GM10248 (cell line): Measurements from ENCODE around the gene RAMP3.

ENCODE experiments used
- CTCF ChIA-PET: fragments of 300-600 bp; sonication (Branson Sonifier 250); formaldehyde crosslinking; extraction: SDS; loops from one replicate; lab custom pipeline; 2021; ENCODE audit warnings: antibody characterized with exemption; lab: Yijun Ruan, JAX
- POLR2A ChIA-PET: fragments of 350-650 bp; sonication (Branson Sonifier 250); formaldehyde crosslinking; extraction: SDS; loops from one replicate; lab custom pipeline; 2020; ENCODE audit warnings: antibody characterized with exemption; lab: Yijun Ruan, JAX
- DNase-seq: peaks from one replicate; pipeline ENCODE4 v3.0.0; 2012; ENCODE audit errors: extremely low spot score
- TF ChIP-seq, protein P1 (sequence below): IDR thresholded peaks from 2 replicates; pipeline ENCODE4 v1.5.1; 2012; ENCODE audit warnings: mild to moderate bottlenecking, low read depth; ENCODE audit errors: extremely low read depth, missing control alignments, control extremely low read depth

Gene RAMP3

DNA sequence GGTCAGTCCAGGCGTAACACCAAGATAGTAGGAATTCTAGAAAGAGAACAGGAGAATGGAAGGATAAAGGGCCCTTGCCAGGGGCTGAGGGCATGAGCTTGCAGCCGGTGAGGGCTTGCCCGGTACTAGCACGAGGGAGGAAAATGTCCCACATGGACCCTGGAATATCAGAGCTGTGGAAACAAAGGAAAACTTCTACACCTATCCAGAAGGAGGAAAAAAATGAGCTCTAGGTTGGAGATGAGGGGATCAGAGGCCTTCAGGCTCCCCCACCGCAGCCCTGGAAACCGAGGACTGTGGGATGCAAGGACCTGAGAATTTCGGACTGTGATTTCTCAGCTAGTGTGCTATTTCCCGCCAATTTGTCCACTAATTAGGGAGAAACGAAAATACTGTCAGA, 22.1 kb downstream of the RAMP3 start:
- CTCF ChIA-PET: interaction anchor here (0.7 to 1.2 kb wide), 3 partner anchors 14 to 79 kb away, joined by 3 to 4 read pairs (median 3); no protein-coding TSS in a partner anchor
- no peak for DNase-seq
- POLR2A ChIA-PET: no interaction called here
- TF ChIP-seq, protein P1, sequence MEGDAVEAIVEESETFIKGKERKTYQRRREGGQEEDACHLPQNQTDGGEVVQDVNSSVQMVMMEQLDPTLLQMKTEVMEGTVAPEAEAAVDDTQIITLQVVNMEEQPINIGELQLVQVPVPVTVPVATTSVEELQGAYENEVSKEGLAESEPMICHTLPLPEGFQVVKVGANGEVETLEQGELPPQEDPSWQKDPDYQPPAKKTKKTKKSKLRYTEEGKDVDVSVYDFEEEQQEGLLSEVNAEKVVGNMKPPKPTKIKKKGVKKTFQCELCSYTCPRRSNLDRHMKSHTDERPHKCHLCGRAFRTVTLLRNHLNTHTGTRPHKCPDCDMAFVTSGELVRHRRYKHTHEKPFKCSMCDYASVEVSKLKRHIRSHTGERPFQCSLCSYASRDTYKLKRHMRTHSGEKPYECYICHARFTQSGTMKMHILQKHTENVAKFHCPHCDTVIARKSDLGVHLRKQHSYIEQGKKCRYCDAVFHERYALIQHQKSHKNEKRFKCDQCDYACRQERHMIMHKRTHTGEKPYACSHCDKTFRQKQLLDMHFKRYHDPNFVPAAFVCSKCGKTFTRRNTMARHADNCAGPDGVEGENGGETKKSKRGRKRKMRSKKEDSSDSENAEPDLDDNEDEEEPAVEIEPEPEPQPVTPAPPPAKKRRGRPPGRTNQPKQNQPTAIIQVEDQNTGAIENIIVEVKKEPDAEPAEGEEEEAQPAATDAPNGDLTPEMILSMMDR: no peak

DNA sequence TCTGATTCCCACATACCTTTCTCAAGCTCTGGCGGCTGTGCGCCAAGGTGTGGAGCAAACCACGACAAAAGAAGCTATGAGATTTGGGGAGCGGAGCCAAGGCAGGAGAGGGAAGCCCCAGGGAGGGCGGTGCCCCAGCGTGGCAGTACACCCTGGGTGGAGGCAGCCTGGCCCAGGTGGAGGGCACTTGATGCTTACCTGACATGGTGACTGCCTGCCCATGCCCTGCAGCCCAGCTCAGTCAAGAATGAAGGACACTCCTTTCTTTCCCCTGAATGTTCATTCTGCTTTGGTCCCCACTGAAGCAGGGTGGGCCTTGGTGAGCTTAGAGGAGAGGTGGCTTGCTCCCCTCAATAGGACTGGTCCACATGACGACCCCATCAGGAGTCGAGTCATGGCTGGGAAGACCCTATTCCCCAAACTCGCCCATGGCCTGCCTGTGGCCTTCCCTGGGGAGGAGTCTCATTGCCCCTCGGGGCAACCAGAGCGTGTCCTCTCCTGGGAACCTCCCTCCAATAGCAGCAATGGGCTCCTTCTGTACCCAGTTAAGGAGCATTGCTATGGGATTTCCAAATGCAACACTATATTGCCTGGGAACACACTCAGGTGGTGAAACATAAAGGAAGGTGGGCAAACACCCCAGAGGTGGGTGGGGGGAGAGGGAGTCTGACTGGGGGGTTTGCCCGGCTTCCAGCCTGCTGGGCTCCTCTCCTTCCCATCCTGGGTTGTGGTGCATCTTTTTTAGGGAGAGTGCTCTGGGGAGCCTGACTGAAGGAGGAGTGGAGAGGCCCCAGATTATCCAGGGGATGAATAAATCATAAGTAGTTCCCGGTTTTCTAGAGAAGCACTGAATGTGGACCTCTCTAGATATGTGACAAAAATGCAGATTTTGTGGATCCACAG, 22.7 kb downstream of the RAMP3 start:
- TF ChIP-seq, protein P1: no peak
- ChIA-PET POLR2A (no interaction called here), CTCF (interaction anchor here (0.7 to 1.2 kb wide), 3 partner anchors 14 to 79 kb away, joined by 3 to 4 read pairs (median 3); no protein-coding TSS in a partner anchor)
- DNase-seq: no peak

DNA sequence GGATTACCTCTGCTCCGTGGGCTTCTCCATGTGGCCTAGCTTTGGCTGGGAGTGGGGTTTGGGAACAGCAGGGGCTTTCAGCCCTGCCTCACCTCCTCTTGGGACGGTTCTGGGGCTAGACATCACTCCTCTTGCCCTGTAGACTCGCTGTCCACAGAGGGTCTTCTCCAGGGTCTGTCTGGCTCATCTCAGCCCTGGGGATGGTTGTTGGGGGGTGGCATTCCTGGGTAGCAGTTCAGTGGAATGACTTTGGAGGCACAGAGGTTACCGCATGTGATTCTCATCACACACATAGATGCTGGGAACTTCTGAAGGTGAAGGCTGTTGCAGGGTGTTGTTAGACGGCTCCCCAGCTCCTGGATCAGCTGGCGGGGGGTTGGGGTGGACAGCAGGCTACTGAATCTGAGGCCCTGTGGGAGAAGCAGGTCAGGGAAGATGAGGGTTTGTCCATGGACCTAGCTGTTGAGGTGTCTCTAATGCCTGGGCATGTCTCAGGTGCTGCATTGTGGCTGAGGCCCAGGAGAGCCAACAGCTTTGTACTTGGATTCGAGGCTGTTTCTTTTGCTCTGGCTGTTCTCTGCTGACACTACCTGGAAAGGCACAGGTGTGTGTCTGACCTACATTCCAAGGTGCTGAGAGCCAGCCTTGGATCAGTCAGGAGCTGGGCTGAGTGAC, 23.8 kb downstream of the RAMP3 start:
- ChIA-PET POLR2A (no interaction called here), CTCF (no interaction called here)
- TF ChIP-seq, protein P1: no peak
- no peak for DNase-seq

DNA sequence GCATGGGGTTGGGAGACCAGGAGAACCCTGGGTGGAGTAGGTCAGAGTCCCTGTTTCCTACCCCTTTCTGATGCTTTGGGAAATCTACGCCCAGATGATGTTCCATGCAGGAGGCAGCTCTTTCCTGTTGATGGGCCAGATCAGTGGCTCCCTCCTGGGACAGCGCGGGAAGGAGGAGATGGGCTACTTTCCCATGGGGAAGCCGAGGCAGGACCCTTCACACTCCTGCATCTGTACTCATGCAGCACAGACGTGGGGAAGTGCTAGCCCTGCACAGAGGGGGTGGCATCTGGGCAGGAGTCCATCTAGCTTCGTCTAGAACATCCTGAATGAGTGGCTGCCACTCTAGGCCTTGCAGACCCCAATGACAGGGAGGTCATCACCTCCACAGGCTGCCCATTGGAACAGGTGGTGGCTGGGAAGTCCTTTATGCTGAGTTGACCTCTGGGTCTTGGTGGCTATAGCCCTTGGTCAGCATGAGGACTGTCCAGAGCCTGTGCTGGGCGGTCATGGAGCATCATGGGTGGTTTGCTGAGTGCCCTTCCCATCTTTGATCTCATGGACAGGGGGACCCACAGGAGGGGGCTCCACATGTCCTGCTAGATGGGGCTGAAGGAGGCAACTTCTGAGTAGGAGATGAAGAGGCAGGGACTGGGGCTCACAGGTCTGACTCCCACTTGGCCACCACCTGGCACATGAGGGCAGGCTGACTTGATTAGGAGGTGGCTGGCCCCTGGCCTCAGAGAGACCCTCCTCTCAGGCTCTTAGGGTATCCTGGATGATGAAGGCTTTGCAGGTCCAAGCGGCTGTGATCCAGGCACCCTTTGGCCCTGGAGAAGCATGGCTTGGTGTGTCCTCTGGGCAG, 24.6 kb downstream of the RAMP3 start:
- no peak for DNase-seq
- POLR2A ChIA-PET: no interaction called here
- CTCF ChIA-PET: no interaction called here
- TF ChIP-seq, protein P1: no peak

DNA sequence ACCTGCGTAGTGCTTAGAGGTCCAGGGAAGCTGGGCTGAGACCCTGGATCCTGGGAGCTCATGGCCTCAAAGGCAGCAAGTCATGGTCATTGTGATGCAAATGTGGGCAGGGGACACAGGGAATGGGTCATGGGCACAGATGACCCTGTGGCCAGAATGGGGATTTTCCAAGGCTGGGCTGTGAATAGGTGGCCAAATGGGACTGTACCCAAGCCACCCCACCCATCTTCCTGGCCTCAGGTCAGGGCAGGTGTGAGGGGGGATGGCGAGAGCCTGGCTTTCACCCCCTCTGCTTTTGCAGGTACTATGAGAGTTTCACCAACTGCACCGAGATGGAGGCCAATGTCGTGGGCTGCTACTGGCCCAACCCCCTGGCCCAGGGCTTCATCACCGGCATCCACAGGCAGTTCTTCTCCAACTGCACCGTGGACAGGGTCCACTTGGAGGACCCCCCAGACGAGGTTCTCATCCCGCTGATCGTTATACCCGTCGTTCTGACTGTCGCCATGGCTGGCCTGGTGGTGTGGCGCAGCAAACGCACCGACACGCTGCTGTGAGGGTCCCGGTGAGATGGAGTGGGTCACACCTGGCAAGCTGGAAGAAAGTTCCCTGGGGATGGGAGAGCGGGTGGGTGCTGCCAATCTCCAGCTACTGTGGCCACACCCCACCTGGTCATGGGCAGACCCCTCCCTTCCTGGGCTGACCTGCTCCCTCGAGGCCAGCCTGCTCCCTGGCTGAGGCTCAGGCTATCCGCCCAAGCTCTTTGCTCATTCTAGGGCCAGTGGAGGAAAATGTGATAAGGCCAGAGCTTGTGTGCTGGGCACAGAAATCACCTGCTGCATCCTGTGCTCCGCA, 25.5 kb downstream of the RAMP3 start:
- TF ChIP-seq, protein P1: no peak
- ChIA-PET POLR2A (no interaction called here), CTCF (interaction anchor here (0.8 kb wide), 1 partner anchor 12 kb away, joined by 3 read pairs; no protein-coding TSS in a partner anchor)
- DNase-seq: no peak
